ENCODE results near the gene DISP2.

The DISP2 gene

GRCh38 chr15:40389824-40390595 lies 32.0 kb downstream of the DISP2 start:
- TF ChIP-seq CTCF (IDR thresholded peaks at IDR 0.05; ENCODE audit: unreplicated experiment in 3 of 3), result no peak
- H3K27ac Mint-ChIP-seq, result no peak overlapping the region
- peaks cover 77% of the 10 kb centered on the region for H3K36me3 Mint-ChIP-seq (ENCODE audit: low read depth)
- no peaks in the 10 kb centered on the region for H3K9me3 Mint-ChIP-seq
- H3K27me3 Mint-ChIP-seq (ENCODE audit: low read depth), result no peaks in the 10 kb centered on the region
- H3K4me1 Mint-ChIP-seq, result peaks cover under 1% of the 10 kb centered on the region
- no peak overlapping the region for H3K4me3 Mint-ChIP-seq

GRCh38 chr15:40392986-40393948 lies 35.2 kb downstream of the DISP2 start:
- Mint-ChIP-seq H3K27ac (no peak overlapping the region), H3K27me3 (ENCODE audit: low read depth) (no peaks in the 10 kb centered on the region), H3K4me3 (no peak overlapping the region), H3K36me3 (ENCODE audit: low read depth) (peaks cover 53% of the 10 kb centered on the region), H3K9me3 (no peaks in the 10 kb centered on the region), H3K4me1 (no peaks in the 10 kb centered on the region)
- TF ChIP-seq CTCF (IDR thresholded peaks at IDR 0.05; ENCODE audit: unreplicated experiment in 3 of 3), result no peak

- Mint-ChIP-seq H3K4me1 (no peaks in the 10 kb centered on the region), H3K36me3 (ENCODE audit: low read depth) (peaks cover 16% of the 10 kb centered on the region), H3K27ac (no peak overlapping the region), H3K27me3 (ENCODE audit: low read depth) (no peaks in the 10 kb centered on the region), H3K4me3 (no peak overlapping the region), H3K9me3 (no peaks in the 10 kb centered on the region)
- TF ChIP-seq CTCF (IDR thresholded peaks at IDR 0.05; ENCODE audit: unreplicated experiment in 3 of 3), result no peak
These were observed 39.8 kb downstream of the DISP2 start for GRCh38 chr15:40397688-40398412.

- H3K27ac Mint-ChIP-seq, result no peak overlapping the region
- no peaks in the 10 kb centered on the region for H3K4me1 Mint-ChIP-seq
- TF ChIP-seq CTCF (IDR thresholded peaks at IDR 0.05; ENCODE audit: unreplicated experiment in 3 of 3), result no peak
- H3K9me3 Mint-ChIP-seq, result no peaks in the 10 kb centered on the region
- H3K4me3 Mint-ChIP-seq, result no peak overlapping the region
- H3K36me3 Mint-ChIP-seq (ENCODE audit: low read depth), result peaks cover 10% of the 10 kb centered on the region
- H3K27me3 Mint-ChIP-seq (ENCODE audit: low read depth), result no peaks in the 10 kb centered on the region
These were observed 40.4 kb downstream of the DISP2 start for GRCh38 chr15:40398413-40398873.

GRCh38 chr15:40399370-40399769 lies 41.4 kb downstream of the DISP2 start:
- Mint-ChIP-seq H3K4me1 (no peaks in the 10 kb centered on the region), H3K27me3 (ENCODE audit: low read depth) (no peaks in the 10 kb centered on the region), H3K27ac (no peak overlapping the region), H3K4me3 (no peak overlapping the region), H3K9me3 (no peaks in the 10 kb centered on the region), H3K36me3 (ENCODE audit: low read depth) (peaks cover 6% of the 10 kb centered on the region)
- no peak for TF ChIP-seq CTCF (IDR thresholded peaks at IDR 0.05; ENCODE audit: unreplicated experiment in 3 of 3)
